Liver (tissue), 3 donors: ENCODE results near the gene RELT.

Experiments
- CTCF ChIP-seq: fragments of 150-350 bp; IDR thresholded peaks from 2 replicates; pipeline ENCODE4 v1.5.1; 2017; ENCODE audit warnings: improper control_type of control experiment, low read depth, low read length; ENCODE audit not compliant: missing input control
- EGR1 ChIP-seq, 2 donors: IDR thresholded peaks; 2 replicates each; pipeline ENCODE4 v1.6.1; 2016 to 2018; ENCODE audit warnings: antibody characterized with exemption in 2 of 2, low read depth in 2 of 2
- FOXA1 ChIP-seq: IDR thresholded peaks from 2 replicates; pipeline ENCODE4 v1.6.1; 2016; ENCODE audit warnings: antibody characterized with exemption
- JUND ChIP-seq, 2 donors: IDR thresholded peaks; 2 replicates each; pipeline ENCODE4 v1.6.1; 2016; ENCODE audit warnings: antibody characterized with exemption in 2 of 2
- NR2F2 ChIP-seq: IDR thresholded peaks from 2 replicates; pipeline ENCODE4 v1.6.1; 2016; ENCODE audit warnings: antibody characterized with exemption
- RAD21 ChIP-seq, 2 donors: IDR thresholded peaks; 2 replicates each; pipeline ENCODE4 v1.6.1; 2016; ENCODE audit warnings: antibody characterized with exemption in 2 of 2, mild to moderate bottlenecking in 2 of 2
- REST ChIP-seq: IDR thresholded peaks from 2 replicates; pipeline ENCODE4 v1.6.1; 2016; ENCODE audit warnings: antibody characterized with exemption, mild to moderate bottlenecking
- TAF1 ChIP-seq: conservative IDR thresholded peaks from 2 replicates; pipeline ENCODE4 v1.6.1; 2016; ENCODE audit warnings: antibody characterized with exemption, mild to moderate bottlenecking
- YY1 ChIP-seq: IDR thresholded peaks from 2 replicates; pipeline ENCODE4 v1.6.1; 2016; ENCODE audit warnings: antibody characterized with exemption, mild to moderate bottlenecking
- ZBTB33 ChIP-seq: IDR thresholded peaks from 2 replicates; pipeline ENCODE4 v1.6.1; 2016; ENCODE audit warnings: antibody characterized with exemption
- donor health status: healthy.
- donor health status: healthy.

- TF ChIP-seq REST: no peak
- no peak for TF ChIP-seq YY1
- TF ChIP-seq CTCF: no peak
- TF ChIP-seq TAF1: no peak
- no peak for TF ChIP-seq EGR1 (IDR thresholded peaks at IDR 0.05; ENCODE audit: low read depth in 2 of 2)
- TF ChIP-seq RAD21 (IDR thresholded peaks at IDR 0.05): no peak
- no peak for TF ChIP-seq FOXA1
- TF ChIP-seq JUND (IDR thresholded peaks at IDR 0.05): no peak
- no peak for TF ChIP-seq NR2F2
- TF ChIP-seq ZBTB33: no peak
Measured at GRCh38 chr11:73398132-73398526, 21.9 kb downstream of the RELT start.
